ENCODE data around the gene GFRA1.

The GFRA1 gene

GRCh38 chr10:116237970-116238369, 35.0 kb downstream of the GFRA1 start:
- Histone ChIP-seq H3K4me3 (ENCODE audit: low read depth, low read length) (no peak overlapping the region), H3K9me3 (ENCODE audit: control insufficient read depth, insufficient read depth, low read depth, low read length) (no peaks in the 10 kb centered on the region; the same call in 1 of the 2 replicates), H3K36me3 (ENCODE audit: control insufficient read depth in 2 of 2, insufficient read depth in 1 of 2, low read length in 2 of 2) (no peaks in the 10 kb centered on the region), H3K27ac (ENCODE audit: extremely low read depth, low read depth, low read length) (no peak overlapping the region), H3K4me1 (ENCODE audit: control insufficient read depth, insufficient read depth, low read length) (no peaks in the 10 kb centered on the region)
- ChIA-PET POLR2A (interaction anchor here (0.6 kb wide), 1 partner anchor 27 kb away, joined by 3 read pairs; no protein-coding TSS in a partner anchor), CTCF (interaction anchor here (0.7 to 1.1 kb wide), 2 partner anchors 50 to 1204 kb away, joined by 3 read pairs; no protein-coding TSS in a partner anchor)
- TF ChIP-seq PRDM2 (tag by site-specific recombination; IDR thresholded peaks at IDR 0.05; ENCODE audit: borderline replicate concordance) = no peak
- no peak for TF ChIP-seq ZNF2 (tag by site-specific recombination; IDR thresholded peaks at IDR 0.05)
- TF ChIP-seq, protein P1, sequence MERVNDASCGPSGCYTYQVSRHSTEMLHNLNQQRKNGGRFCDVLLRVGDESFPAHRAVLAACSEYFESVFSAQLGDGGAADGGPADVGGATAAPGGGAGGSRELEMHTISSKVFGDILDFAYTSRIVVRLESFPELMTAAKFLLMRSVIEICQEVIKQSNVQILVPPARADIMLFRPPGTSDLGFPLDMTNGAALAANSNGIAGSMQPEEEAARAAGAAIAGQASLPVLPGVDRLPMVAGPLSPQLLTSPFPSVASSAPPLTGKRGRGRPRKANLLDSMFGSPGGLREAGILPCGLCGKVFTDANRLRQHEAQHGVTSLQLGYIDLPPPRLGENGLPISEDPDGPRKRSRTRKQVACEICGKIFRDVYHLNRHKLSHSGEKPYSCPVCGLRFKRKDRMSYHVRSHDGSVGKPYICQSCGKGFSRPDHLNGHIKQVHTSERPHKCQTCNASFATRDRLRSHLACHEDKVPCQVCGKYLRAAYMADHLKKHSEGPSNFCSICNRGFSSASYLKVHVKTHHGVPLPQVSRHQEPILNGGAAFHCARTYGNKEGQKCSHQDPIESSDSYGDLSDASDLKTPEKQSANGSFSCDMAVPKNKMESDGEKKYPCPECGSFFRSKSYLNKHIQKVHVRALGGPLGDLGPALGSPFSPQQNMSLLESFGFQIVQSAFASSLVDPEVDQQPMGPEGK (tag by site-specific recombination; IDR thresholded peaks at IDR 0.05) = no peak
- TF ChIP-seq ZNF23 (tag by site-specific recombination; IDR thresholded peaks at IDR 0.05; ENCODE audit: borderline replicate concordance) = no peak
- TF ChIP-seq ZNF654 (tag by site-specific recombination; IDR thresholded peaks at IDR 0.05; ENCODE audit: low read depth) = no peak
- TF ChIP-seq ZEB2 (tag by site-specific recombination; IDR thresholded peaks at IDR 0.05) = no peak
- TF ChIP-seq ZNF394 (tag by site-specific recombination; IDR thresholded peaks at IDR 0.05; ENCODE audit: borderline replicate concordance) = no peak
- no peak for TF ChIP-seq ZSCAN23 (tag by site-specific recombination; IDR thresholded peaks at IDR 0.05)
- no peak for TF ChIP-seq GLI2 (tag by site-specific recombination; IDR thresholded peaks at IDR 0.05; ENCODE audit: borderline replicate concordance, low read depth)
- TF ChIP-seq ZNF19 (tag by site-specific recombination; IDR thresholded peaks at IDR 0.05; ENCODE audit: low read depth) = no peak
- TF ChIP-seq, protein P2, sequence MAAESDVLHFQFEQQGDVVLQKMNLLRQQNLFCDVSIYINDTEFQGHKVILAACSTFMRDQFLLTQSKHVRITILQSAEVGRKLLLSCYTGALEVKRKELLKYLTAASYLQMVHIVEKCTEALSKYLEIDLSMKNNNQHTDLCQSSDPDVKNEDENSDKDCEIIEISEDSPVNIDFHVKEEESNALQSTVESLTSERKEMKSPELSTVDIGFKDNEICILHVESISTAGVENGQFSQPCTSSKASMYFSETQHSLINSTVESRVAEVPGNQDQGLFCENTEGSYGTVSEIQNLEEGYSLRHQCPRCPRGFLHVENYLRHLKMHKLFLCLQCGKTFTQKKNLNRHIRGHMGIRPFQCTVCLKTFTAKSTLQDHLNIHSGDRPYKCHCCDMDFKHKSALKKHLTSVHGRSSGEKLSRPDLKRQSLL (tag by site-specific recombination; IDR thresholded peaks at IDR 0.05) = no peak
- TF ChIP-seq ZNF248 (tag by site-specific recombination; IDR thresholded peaks at IDR 0.05) = no peak
- no peak for TF ChIP-seq ZNF174 (tag by site-specific recombination; IDR thresholded peaks at IDR 0.05)
- no peak for TF ChIP-seq SP7 (tag by site-specific recombination; IDR thresholded peaks at IDR 0.05)
- no peak for TF ChIP-seq ZNF791 (tag by site-specific recombination; IDR thresholded peaks at IDR 0.05)
- no peak for TF ChIP-seq TRIM28 (IDR thresholded peaks at IDR 0.05; ENCODE audit: borderline replicate concordance, low read length)
- no peak for TF ChIP-seq ZNF544 (tag by site-specific recombination; IDR thresholded peaks at IDR 0.05)
- TF ChIP-seq KLF1 (tag by site-specific recombination; IDR thresholded peaks at IDR 0.05) = no peak
- TF ChIP-seq ZNF354C (tag by site-specific recombination; IDR thresholded peaks at IDR 0.05; ENCODE audit: borderline replicate concordance, low read depth) = no peak

All from HEK293 (cell line).